ENCODE measurements around the gene TEX14. TPM values are rescaled to one million over a fixed set of nuclear protein-coding genes. Genes with fewer than 3 reads are reported as not detected.
"Not testable (repeated sequence)": the region's sequence is repeated elsewhere in the genome, so short reads cannot be mapped to it uniquely, and the experiment has no call there.

Gene TEX14
- total and polyA plus RNA-seq, 8 donors: 0.03 to 0.59 (median 0.20) TPM

GRCh38 chr17:58664302-58664701 lies 27.5 kb downstream of the TEX14 start:
- no peak for ATAC-seq
- no peak for DNase-seq
- H3K36me3 ChIP-seq: no peaks in the 10 kb centered on the region
- H3K27ac ChIP-seq: no peak overlapping the region
- no peak for FAIRE-seq
- intact Hi-C loops (cut with DNase I): no loop called here
- no peaks in the 10 kb centered on the region for H3K4me1 ChIP-seq
- no peak overlapping the region for H3K4me3 ChIP-seq
- H3K27me3 ChIP-seq: no peaks in the 10 kb centered on the region
- no peaks in the 10 kb centered on the region for H3K9me3 ChIP-seq
- no peak for TF ChIP-seq CTCF (IDR thresholded peaks at IDR 0.05)
- WGBS, 2 donors: 80 to 82% methylated on average over 2 of the region's 2 CpGs

GRCh38 chr17:58661499-58661898 lies 30.3 kb downstream of the TEX14 start:
- FAIRE-seq: no peak
- TF ChIP-seq CTCF (IDR thresholded peaks at IDR 0.05): no peak
- no peaks in the 10 kb centered on the region for H3K36me3 ChIP-seq
- H3K27ac ChIP-seq: no peak overlapping the region
- DNase-seq: peak in 1 of 6 donors; percentile 59
- 87 to 90% methylated on average over 26 of the region's 26 CpGs for WGBS, 2 donors
- peaks cover 0 to 4% (median 0%) of the 10 kb centered on the region in 3 donors for H3K4me1 ChIP-seq
- H3K27me3 ChIP-seq: no peaks in the 10 kb centered on the region
- H3K4me3 ChIP-seq: no peak overlapping the region
- intact Hi-C loops (cut with DNase I): no loop called here
- no peak for ATAC-seq
- H3K9me3 ChIP-seq: no peaks in the 10 kb centered on the region

GRCh38 chr17:58660621-58661020 lies 31.2 kb downstream of the TEX14 start:
- DNase-seq (no peak), ATAC-seq (no peak), FAIRE-seq (no peak)
- no peak overlapping the region for H3K27ac ChIP-seq
- intact Hi-C loops (cut with DNase I): no loop called here
- 85 to 95% methylated on average over 4 of the region's 4 CpGs for WGBS, 2 donors
- H3K27me3 ChIP-seq: no peaks in the 10 kb centered on the region
- H3K4me3 ChIP-seq: no peak overlapping the region
- no peaks in the 10 kb centered on the region for H3K9me3 ChIP-seq
- no peaks in the 10 kb centered on the region for H3K36me3 ChIP-seq
- H3K4me1 ChIP-seq: peaks cover 0 to 4% (median 0%) of the 10 kb centered on the region in 3 donors
- TF ChIP-seq CTCF (IDR thresholded peaks at IDR 0.05): no peak

- 20 to 21% methylated on average over 9 of the region's 9 CpGs for WGBS, 2 donors
- FAIRE-seq; H3K4me1 ChIP-seq; H3K36me3 ChIP-seq; intact Hi-C loops (cut with DNase I); H3K9me3 ChIP-seq; H3K27me3 ChIP-seq; ATAC-seq: not testable (repeated sequence)
- Histone ChIP-seq H3K27ac (peak overlapping the region; percentile 58 to 90 (median 70)), H3K4me3 (peak overlapping the region; percentile 3 to 49 (median 34))
- peak in 1 of 6 donors; percentile 22 for DNase-seq
Observed at GRCh38 chr17:58659714-58660084, 32.1 kb downstream of the TEX14 start.

GRCh38 chr17:58658804-58659713 lies 32.8 kb downstream of the TEX14 start:
- intact Hi-C loops (cut with DNase I): no loop called here
- WGBS, 2 donors: 1% methylated on average over 38 of the region's 38 CpGs
- FAIRE-seq (no peak), DNase-seq (peak in 5 of 6 donors; percentile 52 to 85 (median 73)), ATAC-seq (peak; percentile 91 to 97 (median 96))
- Histone ChIP-seq H3K27me3 (no peaks in the 10 kb centered on the region), H3K9me3 (no peaks in the 10 kb centered on the region), H3K36me3 (no peaks in the 10 kb centered on the region), H3K4me1 (peaks cover 0 to 4% (median 0%) of the 10 kb centered on the region in 3 donors), H3K4me3 (peak overlapping the region; percentile 3 to 49 (median 34)), H3K27ac (peak overlapping the region; percentile 58 to 90 (median 70))
- no peak for TF ChIP-seq CTCF (IDR thresholded peaks at IDR 0.05)

- FAIRE-seq; H3K36me3 ChIP-seq; intact Hi-C loops (cut with DNase I); H3K9me3 ChIP-seq; DNase-seq; H3K27me3 ChIP-seq; H3K4me1 ChIP-seq: not testable (repeated sequence)
- H3K27ac ChIP-seq: peak overlapping the region in 3 of 4 donors; percentile 58 to 90 (median 74)
- peak overlapping the region in 2 of 4 donors; percentile 44 to 49 for H3K4me3 ChIP-seq
- 70 to 73% methylated on average over 10 of the region's 10 CpGs for WGBS, 2 donors
- ATAC-seq: peak in 3 of 4 donors; percentile 1 to 4 (median 2)
Observed at GRCh38 chr17:58657962-58658803, 33.7 kb downstream of the TEX14 start.

Measured in pancreas (tissue), 10 donors.